SU-DHL-6 (cell line): ENCODE results near the gene ARHGAP21.
"Not testable (repeated sequence)": the region's sequence is repeated elsewhere in the genome, so short reads cannot be mapped to it uniquely, and the experiment has no call there.

Source experiments
- H2AFZ ChIP-seq: fragments of 200-600 bp; sonication (generic); 2 replicates; pipeline ENCODE4 v1.6.1; 2014; ENCODE audit warnings: low read depth, mild to moderate bottlenecking, moderate library complexity, mixed read lengths, antibody characterized with exemption, low read length; ENCODE audit not compliant: severe bottlenecking
- H3F3A ChIP-seq: fragments of 200-600 bp; shearing (Covaris generic); 2 replicates; pipeline ENCODE4 v1.6.0; 2016; ENCODE audit warnings: antibody characterized with exemption, mild to moderate bottlenecking; ENCODE audit not compliant: insufficient read depth
- H3K27ac ChIP-seq: fragments of 200-600 bp; sonication (generic); 2 replicates; pipeline ENCODE4 v1.5.1; 2016; ENCODE audit warnings: low read depth, mild to moderate bottlenecking, low read length, moderate library complexity, mixed read lengths
- H3K27me3 ChIP-seq: fragments of 200-600 bp; sonication (generic), shearing (Covaris generic); 2 replicates; pipeline ENCODE4 v1.6.0; 2014; ENCODE audit warnings: mild to moderate bottlenecking, low read length
- H3K36me3 ChIP-seq: fragments of 200-600 bp; sonication (generic); 2 replicates; pipeline ENCODE4 v1.6.1; 2014; ENCODE audit warnings: mild to moderate bottlenecking, low read length, mixed read lengths
- H3K4me2 ChIP-seq: fragments of 300-600, 200-600 bp; shearing (Covaris generic), sonication (generic); 2 replicates; pipeline ENCODE4 v1.6.0; 2014; ENCODE audit warnings: low read length, low read depth, mild to moderate bottlenecking; ENCODE audit not compliant: poor library complexity, severe bottlenecking
- H3K4me3 ChIP-seq: fragments of 200-600 bp; sonication (generic); 2 replicates; pipeline ENCODE4 v1.5.1; 2014; ENCODE audit warnings: antibody characterized with exemption, low read length, mild to moderate bottlenecking, mixed read lengths; ENCODE audit not compliant: insufficient read depth, poor library complexity, severe bottlenecking
- H3K79me2 ChIP-seq: fragments of 200-600 bp; sonication (generic); 2 replicates; pipeline ENCODE4 v1.6.1; 2014; ENCODE audit warnings: mild to moderate bottlenecking, low read length, moderate library complexity; ENCODE audit not compliant: insufficient read depth
- H3K9ac ChIP-seq: fragments of 200-600 bp; sonication (generic); 2 replicates; pipeline ENCODE4 v1.7.0; 2014; ENCODE audit warnings: mild to moderate bottlenecking, low read length
- H3K9me2 ChIP-seq: fragments of 200-600 bp; sonication (generic); replicated peaks from 2 replicates; pipeline ENCODE4 v1.6.1; 2014; ENCODE audit warnings: low read length; ENCODE audit not compliant: insufficient read depth
- H3K9me3 ChIP-seq: fragments of 200-600 bp; sonication (generic); 2 replicates; pipeline ENCODE4 v1.6.1; 2014; ENCODE audit warnings: low read length, mixed read lengths; ENCODE audit not compliant: insufficient read depth
- H4K20me1 ChIP-seq: fragments of 200-600 bp; sonication (generic); 2 replicates; pipeline ENCODE4 v1.6.1; 2014; ENCODE audit warnings: low read depth, mild to moderate bottlenecking, antibody characterized with exemption, low read length, moderate library complexity, mixed read lengths
- CTCF ChIP-seq: fragments of 200-600 bp; sonication (generic); IDR thresholded peaks from one replicate; pipeline ENCODE4 v1.5.1; 2017; ENCODE audit warnings: antibody characterized with exemption, mild to moderate bottlenecking, low read length, moderate library complexity; ENCODE audit not compliant: insufficient read depth, poor library complexity, severe bottlenecking
- EZH2phosphoT487 ChIP-seq: fragments of 200-600 bp; sonication (generic), shearing (Covaris generic); conservative IDR thresholded peaks from 2 replicates; pipeline ENCODE4 v1.6.1; 2018; ENCODE audit warnings: mild to moderate bottlenecking, antibody characterized with exemption, low read length, moderate library complexity, mixed read lengths

The ARHGAP21 gene

GRCh38 chr10:24664991-24665390, 58.7 kb downstream of the ARHGAP21 start:
- H3K9me2 ChIP-seq = no peaks in the 10 kb centered on the region
- 0 out of 2 replicates have a peak, but pooled peaks cover 4% of the 10 kb centered on the region for H3K9me3 ChIP-seq
- no peaks in the 10 kb centered on the region for H4K20me1 ChIP-seq
- no peak overlapping the region for H2AFZ ChIP-seq
- no peak overlapping the region for H3K9ac ChIP-seq
- no peak overlapping the region for H3K4me3 ChIP-seq
- no peaks in the 10 kb centered on the region for H3K79me2 ChIP-seq
- H3K36me3 ChIP-seq = no peaks in the 10 kb centered on the region
- no peak overlapping the region for H3K27ac ChIP-seq
- no peaks in the 10 kb centered on the region for H3K27me3 ChIP-seq
- no peak overlapping the region for H3K4me2 ChIP-seq
- TF ChIP-seq CTCF (no peak), EZH2phosphoT487 (no peak)
- H3F3A ChIP-seq = no peaks in the 10 kb centered on the region

GRCh38 chr10:24661376-24661775, 62.3 kb downstream of the ARHGAP21 start:
- Histone ChIP-seq H3K9me3 (no peaks in the 10 kb centered on the region), H3F3A (no peaks in the 10 kb centered on the region), H3K27me3 (no peaks in the 10 kb centered on the region), H3K36me3 (no peaks in the 10 kb centered on the region), H3K9ac (no peak overlapping the region), H3K4me2 (no peak overlapping the region), H3K27ac (no peak overlapping the region), H3K9me2 (no peaks in the 10 kb centered on the region), H2AFZ (no peak overlapping the region), H4K20me1 (no peaks in the 10 kb centered on the region), H3K79me2 (no peaks in the 10 kb centered on the region), H3K4me3 (no peak overlapping the region)
- TF ChIP-seq EZH2phosphoT487 = no peak
- no peak for TF ChIP-seq CTCF

DNA sequence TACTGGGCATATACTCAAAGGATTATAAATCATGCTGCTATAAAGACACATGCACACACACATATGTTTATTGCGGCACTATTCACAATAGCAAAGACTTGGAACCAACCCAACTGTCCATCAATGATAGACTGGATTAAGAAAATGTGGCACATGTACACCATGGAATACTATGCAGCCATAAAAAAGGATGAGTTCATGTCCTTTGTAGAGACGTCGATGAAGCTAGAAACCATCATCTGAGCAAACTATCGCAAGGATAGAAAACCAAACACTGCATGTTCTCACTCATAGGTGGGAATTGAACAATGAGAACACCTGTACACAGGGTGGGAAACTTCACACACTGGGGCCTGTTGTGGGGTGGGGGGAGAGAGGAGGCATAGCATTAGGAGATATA, 65.4 kb downstream of the ARHGAP21 start:
- H3K36me3 ChIP-seq, H3K27me3 ChIP-seq, H3K27ac ChIP-seq, H3F3A ChIP-seq, H3K9me3 ChIP-seq, H2AFZ ChIP-seq, H3K4me3 ChIP-seq, H4K20me1 ChIP-seq, H3K9ac ChIP-seq, H3K4me2 ChIP-seq, H3K79me2 ChIP-seq, H3K9me2 ChIP-seq: not testable (repeated sequence)

- not testable (repeated sequence) for H3K27me3 ChIP-seq, H3K79me2 ChIP-seq
Measured at GRCh38 chr10:24656326-24656725, 67.4 kb downstream of the ARHGAP21 start.

More at GRCh38 chr10:24656326-24656725, 67.4 kb downstream of the ARHGAP21 start:
- not testable (repeated sequence) for H3K36me3 ChIP-seq, H2AFZ ChIP-seq, H3K9me3 ChIP-seq, H4K20me1 ChIP-seq, H3K4me3 ChIP-seq, H3F3A ChIP-seq, H3K9ac ChIP-seq, H3K27ac ChIP-seq, H3K4me2 ChIP-seq, H3K9me2 ChIP-seq
